ENCODE results near the gene ASH1L. TPM values are rescaled to one million over a fixed set of nuclear protein-coding genes. Genes with fewer than 3 reads are reported as not detected.

Gene ASH1L
- total RNA-seq, 4 donors from 2014 or later, result 63.3 to 75.6 (median 67.7) TPM

- DNase-seq (ENCODE audit: extremely low spot score), result no peak
- peaks cover 16 to 33% (median 29%) of the 10 kb centered on the region in 4 donors for H3K4me1 ChIP-seq
- 5% methylated on average over 3 of the region's 11 CpGs for WGBS
These were observed 253.1 kb downstream of the ASH1L start for GRCh38 chr1:155309423-155310021.

GRCh38 chr1:155308493-155309422 lies 253.8 kb downstream of the ASH1L start, which contains the start of gene FDPS:
Gene FDPS, plus strand, starts transcription at chr1:155308866. Its CDS starts 924 bp downstream, at chr1:155309790.
- intact Hi-C loops (cut with DNase I), result no loop called here
- TF ChIP-seq POLR2AphosphoS5 (IDR thresholded peaks at IDR 0.05) (peak; percentile 95), CTCF (IDR thresholded peaks at IDR 0.05) (peak in 2 of 3 experiments; percentile 24 to 32), POLR2A (IDR thresholded peaks at IDR 0.05; ENCODE audit: low read depth) (no peak), EP300 (IDR thresholded peaks at IDR 0.05) (no peak)
- DNase-seq (ENCODE audit: extremely low spot score), result peak; percentile 100
- H3K4me1 ChIP-seq, result peaks cover 16 to 33% (median 29%) of the 10 kb centered on the region in 4 donors
- peak within 1 kb of the TSS; percentile 79 to 90 (median 86) for H3K27ac ChIP-seq (replicated peaks in 1 of 4)
- H3K9me3 ChIP-seq, result no peaks in the 10 kb centered on the region
- H3K36me3 ChIP-seq, result peaks cover 4 to 35% (median 24%) of the 10 kb centered on the region in 4 donors
- under 1% methylated on average over 41 of the region's 51 CpGs for WGBS
- no peaks in the 10 kb centered on the region for H3K27me3 ChIP-seq
- H3K4me3 ChIP-seq, result peak within 1 kb of the TSS; percentile 66 to 97 (median 70)

More at GRCh38 chr1:155309423-155310021, 253.1 kb downstream of the ASH1L start:
- H3K27me3 ChIP-seq, result no peaks in the 10 kb centered on the region
- TF ChIP-seq EP300 (IDR thresholded peaks at IDR 0.05) (no peak), POLR2AphosphoS5 (IDR thresholded peaks at IDR 0.05) (peak in 1 of 2 donors; percentile 11)
- intact Hi-C loops (cut with DNase I), result no loop called here
- H3K27ac ChIP-seq (replicated peaks in 1 of 4), result peak overlapping the region; percentile 79 to 90 (median 86)
- H3K36me3 ChIP-seq, result peaks cover 4 to 42% (median 31%) of the 10 kb centered on the region in 4 donors
- H3K4me3 ChIP-seq, result peak overlapping the region; percentile 66 to 97 (median 70)
- no peaks in the 10 kb centered on the region for H3K9me3 ChIP-seq

GRCh38 chr1:155307247-155307740 lies 255.3 kb downstream of the ASH1L start:
- peaks cover 3 to 22% (median 11%) of the 10 kb centered on the region in 4 donors for H3K36me3 ChIP-seq
- peaks cover 16 to 33% (median 29%) of the 10 kb centered on the region in 4 donors for H3K4me1 ChIP-seq
- WGBS, result 51% methylated on average over 6 of the region's 6 CpGs
- H3K9me3 ChIP-seq, result no peaks in the 10 kb centered on the region
- H3K27me3 ChIP-seq, result no peaks in the 10 kb centered on the region
- no peak overlapping the region for H3K4me3 ChIP-seq
- no peak for DNase-seq (ENCODE audit: extremely low spot score)
- intact Hi-C loops (cut with DNase I), result no loop called here
- peak overlapping the region in 2 of 4 donors; percentile 79 to 83 for H3K27ac ChIP-seq (replicated peaks in 1 of 4)
- TF ChIP-seq CTCF (IDR thresholded peaks at IDR 0.05), result peak in 2 of 3 experiments; percentile 32 to 37
- no peak for TF ChIP-seq POLR2AphosphoS5 (IDR thresholded peaks at IDR 0.05)
- no peak for TF ChIP-seq EP300 (IDR thresholded peaks at IDR 0.05)

GRCh38 chr1:155305881-155306391 lies 256.7 kb downstream of the ASH1L start:
- H3K4me3 ChIP-seq, result no peak overlapping the region
- no peak for DNase-seq (ENCODE audit: extremely low spot score)
- no peaks in the 10 kb centered on the region for H3K9me3 ChIP-seq
- H3K36me3 ChIP-seq, result peaks cover 0 to 9% (median 5%) of the 10 kb centered on the region in 4 donors
- intact Hi-C loops (cut with DNase I), result no loop called here
- H3K4me1 ChIP-seq, result peaks cover 16 to 27% (median 27%) of the 10 kb centered on the region in 4 donors
- H3K27me3 ChIP-seq, result no peaks in the 10 kb centered on the region
- H3K27ac ChIP-seq (replicated peaks in 1 of 4), result no peak overlapping the region
- 79% methylated on average over 5 of the region's 7 CpGs for whole genome bisulfite sequencing
- TF ChIP-seq EP300 (IDR thresholded peaks at IDR 0.05) (no peak), POLR2A (IDR thresholded peaks at IDR 0.05; ENCODE audit: low read depth) (no peak), POLR2AphosphoS5 (IDR thresholded peaks at IDR 0.05) (no peak), CTCF (IDR thresholded peaks at IDR 0.05) (no peak)
